H1 (cell line): Measurements from ENCODE around the gene NPHP4. TPM values are rescaled to one million over a fixed set of nuclear protein-coding genes. Genes with fewer than 3 reads are reported as not detected.

Source experiments
- CHD2 ChIP-seq: IDR thresholded peaks from 2 replicates; pipeline ENCODE4 v1.6.1; 2012; ENCODE audit warnings: low read length, improper control_type of control experiment
- FOSL1 ChIP-seq: IDR thresholded peaks from 2 replicates; pipeline ENCODE4 v1.6.1; 2011; ENCODE audit warnings: mild to moderate bottlenecking, low read depth, low read length, moderate library complexity; ENCODE audit not compliant: insufficient read depth
- HDAC6 ChIP-seq: IDR thresholded peaks from one replicate; pipeline ENCODE4 v1.7.1; 2012; ENCODE audit warnings: low read depth, mild to moderate bottlenecking, inconsistent platforms, low read length, moderate library complexity
- RFX5 ChIP-seq: IDR thresholded peaks from 2 replicates; pipeline ENCODE4 v1.6.1; 2011; ENCODE audit warnings: low read depth, low read length, improper control_type of control experiment, borderline replicate concordance
- polyA plus RNA-seq, 7 experiments: library from polyadenylated mRNA; depleted of rRNA in 3 of 7; stranded (reverse) in 5 of 7; unstranded in 2 of 7; fragments of >200 nt in 5 of 7; fragments of 200-250 nt in 2 of 7; gene quantifications; 1 replicate in 5 of 7; 2 replicates in 1 of 7; 4 replicates in 1 of 7; pipeline versions ENCODE4 v1.2.1 to v1.2.3, GENCODE V29; 2011 to 2013; ENCODE audit warnings: missing spikeins in 2 of 7, mixed read lengths in 2 of 7
- total RNA-seq: library from RNA; stranded (reverse); fragmentation: NEBNext Ultra II Directional; extraction: Animal tissue kit (Norgen Biotek cat#: 25700); gene quantifications from 2 replicates; pipeline ENCODE4 v1.2.1, GENCODE V29; 2021

Gene NPHP4
- total and polyA plus RNA-seq, 2 of the 8 experiments (the other 6 are each of a cell fraction or from before 2014, with no cell fraction given), result 5.8 to 14.0 TPM

- no peak for TF ChIP-seq FOSL1
- TF ChIP-seq HDAC6, result no peak
- no peak for TF ChIP-seq CHD2
- no peak for TF ChIP-seq RFX5
Measured at GRCh38 chr1:5960336-5960735, 31.9 kb downstream of the NPHP4 start (continued).
